GM20431 (cell line): ENCODE data around the gene KRT74.

ENCODE experiments used
- in situ Hi-C: fragments of 300-500 bp; cut with MseI, MboI; formaldehyde crosslinking; loops from one replicate; pipeline ENCODE4 v1.15.0; 2020; ENCODE audit warnings: low sequenced_read_pairs; ENCODE audit not compliant: unreplicated experiment

Gene KRT74

GRCh38 chr12:52604859-52605258, 31.2 kb upstream of the KRT74 start:
- in situ Hi-C loops, result no loop called here

GRCh38 chr12:52603314-52603713, 29.7 kb upstream of the KRT74 start:
- in situ Hi-C loops, result no loop called here

GRCh38 chr12:52602552-52602951, 28.9 kb upstream of the KRT74 start:
- in situ Hi-C loops, result no loop called here

GRCh38 chr12:52601671-52602070, 28.0 kb upstream of the KRT74 start:
- in situ Hi-C loops, result no loop called here

GRCh38 chr12:52600941-52601481, 27.4 kb upstream of the KRT74 start, which contains the start of gene KRT72:
Gene KRT72 (minus strand): TSS chr12:52601463. CDS start chr12:52601452, 11 bp downstream.
- in situ Hi-C loops, result no loop called here

- in situ Hi-C loops, result no loop called here
Observed at GRCh38 chr12:52600475-52600874, 26.8 kb upstream of the KRT74 start.

GRCh38 chr12:52600071-52600470, 26.4 kb upstream of the KRT74 start:
- in situ Hi-C loops, result no loop called here

GRCh38 chr12:52598966-52599365, 25.3 kb upstream of the KRT74 start:
- in situ Hi-C loops, result loop anchor here (25.0 kb wide), 1 partner anchor 388 kb away; no protein-coding TSS in a partner anchor

- in situ Hi-C loops, result loop anchor here (25.0 kb wide), 1 partner anchor 393 kb away; no protein-coding TSS in a partner anchor
Observed at GRCh38 chr12:52594237-52594636, 20.6 kb upstream of the KRT74 start.

GRCh38 chr12:52591521-52591920, 17.9 kb upstream of the KRT74 start:
- in situ Hi-C loops, result loop anchor here (25.0 kb wide), 1 partner anchor 396 kb away; no protein-coding TSS in a partner anchor

- in situ Hi-C loops, result loop anchor here (25.0 kb wide), 1 partner anchor 397 kb away; no protein-coding TSS in a partner anchor
Observed at GRCh38 chr12:52590021-52590420, 16.4 kb upstream of the KRT74 start.

- in situ Hi-C loops, result loop anchor here (10.0 to 25.0 kb wide), 2 partner anchors 287 to 400 kb away; no protein-coding TSS in a partner anchor
Observed at GRCh38 chr12:52587563-52587962, 13.9 kb upstream of the KRT74 start.

GRCh38 chr12:52585946-52586345, 12.3 kb upstream of the KRT74 start:
- in situ Hi-C loops, result loop anchor here (10.0 to 25.0 kb wide), 2 partner anchors 289 to 401 kb away; no protein-coding TSS in a partner anchor

- in situ Hi-C loops, result loop anchor here (10.0 to 25.0 kb wide), 2 partner anchors 290 to 402 kb away; no protein-coding TSS in a partner anchor
Observed at GRCh38 chr12:52585066-52585465, 11.4 kb upstream of the KRT74 start.

- in situ Hi-C loops, result loop anchor here (10.0 to 25.0 kb wide), 2 partner anchors 291 to 403 kb away; no protein-coding TSS in a partner anchor
Observed at GRCh38 chr12:52584156-52584682, 10.6 kb upstream of the KRT74 start.

- in situ Hi-C loops, result loop anchor here (10.0 to 25.0 kb wide), 2 partner anchors 292 to 404 kb away; no protein-coding TSS in a partner anchor
Observed at GRCh38 chr12:52582971-52583456, 9.4 kb upstream of the KRT74 start.

- in situ Hi-C loops, result loop anchor here (10.0 to 25.0 kb wide), 2 partner anchors 292 to 405 kb away; no protein-coding TSS in a partner anchor
Observed at GRCh38 chr12:52582486-52582885, 8.8 kb upstream of the KRT74 start.

GRCh38 chr12:52581481-52581880, 7.8 kb upstream of the KRT74 start:
- in situ Hi-C loops, result loop anchor here (10.0 to 25.0 kb wide), 2 partner anchors 293 to 406 kb away; no protein-coding TSS in a partner anchor

- in situ Hi-C loops, result loop anchor here (10.0 to 25.0 kb wide), 2 partner anchors 294 to 406 kb away; no protein-coding TSS in a partner anchor
Observed at GRCh38 chr12:52581066-52581465, 7.4 kb upstream of the KRT74 start.

- in situ Hi-C loops, result loop anchor here (10.0 to 25.0 kb wide), 2 partner anchors 294 to 407 kb away; no protein-coding TSS in a partner anchor
Observed at GRCh38 chr12:52580496-52580895, 6.9 kb upstream of the KRT74 start.
